Calu3 (cell line): ENCODE data around the gene TKFC. TPM values are rescaled to one million over a fixed set of nuclear protein-coding genes. Genes with fewer than 3 reads are reported as not detected.

Source experiments
- BruUV-seq: library from RNA; stranded (reverse); fragments of 400-500 nt; replicated peaks from 2 replicates; lab custom pipeline; 2021; lab: Mats Ljungman, UMichigan
- CTCF ChIA-PET: fragments of 300-600 bp; sonication (Branson Sonifier 250); formaldehyde crosslinking; loops from one replicate; lab custom pipeline; 2022; ENCODE audit warnings: antibody characterized with exemption; lab: Charles Lee
- DNase-seq: peaks from one replicate; pipeline ENCODE4 v3.0.0; 2022
- H3K27ac Mint-ChIP-seq: one replicate; pipeline ENCODE4 v1.8.0; 2022; ENCODE audit warnings: mixed read lengths; ENCODE audit not compliant: unreplicated experiment
- H3K27me3 Mint-ChIP-seq: one replicate; pipeline ENCODE4 v1.8.0; 2022; ENCODE audit warnings: mixed read lengths; ENCODE audit not compliant: unreplicated experiment
- H3K36me3 Mint-ChIP-seq: one replicate; pipeline ENCODE4 v1.8.0; 2022; ENCODE audit warnings: mild to moderate bottlenecking, moderate library complexity, mixed read lengths; ENCODE audit not compliant: insufficient read depth, unreplicated experiment
- H3K4me1 Mint-ChIP-seq: one replicate; pipeline ENCODE4 v1.8.0; 2022; ENCODE audit warnings: mild to moderate bottlenecking, low read depth, mixed read lengths; ENCODE audit not compliant: unreplicated experiment
- H3K4me3 Mint-ChIP-seq: one replicate; pipeline ENCODE4 v1.8.0; 2022; ENCODE audit warnings: mild to moderate bottlenecking, low read depth, moderate library complexity, mixed read lengths; ENCODE audit not compliant: unreplicated experiment
- H3K9me3 Mint-ChIP-seq: one replicate; pipeline ENCODE4 v1.8.0; 2022; ENCODE audit warnings: low read depth, mixed read lengths; ENCODE audit not compliant: unreplicated experiment
- CTCF ChIP-seq: fragments of 200-600 bp; IDR thresholded peaks from one replicate; pipeline ENCODE4 v1.8.0; 2022; ENCODE audit warnings: antibody characterized with exemption; ENCODE audit not compliant: unreplicated experiment
- intact Hi-C: fragments of 100-400 bp; cut with micrococcal nuclease; formaldehyde crosslinking; loops from one replicate; pipeline ENCODE4 v1.10.0; 2022; ENCODE audit not compliant: unreplicated experiment
- total RNA-seq: library from RNA; stranded (reverse); gene quantifications from 2 replicates; pipeline ENCODE4 v1.2.3, GENCODE V29; 2022

The TKFC gene
- total RNA-seq, 1 experiment from 2014 or later, result 61.1 TPM

GRCh38 chr11:61347916-61348461, 15.0 kb downstream of the TKFC start:
- Mint-ChIP-seq H3K27me3 (no peaks in the 10 kb centered on the region), H3K27ac (no peak overlapping the region), H3K36me3 (peaks cover 10% of the 10 kb centered on the region), H3K4me1 (no peaks in the 10 kb centered on the region), H3K4me3 (no peak overlapping the region), H3K9me3 (no peaks in the 10 kb centered on the region)
- BruUV-seq, result no TSS peak
- TF ChIP-seq CTCF, result no peak
- no peak for DNase-seq
- CTCF ChIA-PET, result interaction anchor here (0.8 to 1.6 kb wide), 2 partner anchors 12 to 15 kb away, joined by 3 to 4 read pairs; partner anchors contain the start of gene TMEM138
- intact Hi-C loops, result no loop called here

- DNase-seq, result no peak
- intact Hi-C loops, result no loop called here
- Mint-ChIP-seq H3K4me1 (no peaks in the 10 kb centered on the region), H3K27ac (no peak overlapping the region), H3K4me3 (no peak overlapping the region), H3K36me3 (peaks cover 10% of the 10 kb centered on the region), H3K9me3 (no peaks in the 10 kb centered on the region), H3K27me3 (no peaks in the 10 kb centered on the region)
- CTCF ChIA-PET, result interaction anchor here (1.6 kb wide), 1 partner anchor 13 kb away, joined by 3 read pairs; the partner anchor contains the start of gene TMEM138
- TF ChIP-seq CTCF, result no peak
- BruUV-seq, result no TSS peak
These were observed 16.2 kb downstream of the TKFC start for GRCh38 chr11:61349189-61349751.

DNA sequence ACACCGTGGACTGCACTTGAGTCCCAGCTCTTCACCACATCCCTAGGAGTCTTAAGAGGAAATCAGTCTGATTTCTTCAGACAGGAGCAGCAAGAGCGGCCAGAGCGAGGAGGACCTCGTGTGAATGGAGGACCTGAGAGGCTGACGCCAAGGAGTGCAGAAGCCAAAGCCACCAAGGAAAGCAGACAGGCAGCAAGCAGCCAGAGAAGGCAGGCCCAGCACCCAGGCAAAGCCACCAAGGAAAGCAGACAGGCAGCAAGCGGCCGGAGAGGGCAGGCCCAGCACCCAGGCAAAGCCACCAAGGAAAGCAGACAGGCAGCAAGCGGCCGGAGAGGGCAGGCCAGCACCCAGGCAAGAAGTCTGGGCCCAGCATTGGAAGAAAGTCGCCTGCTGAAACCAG, 16.9 kb downstream of the TKFC start:
- intact Hi-C loops, result no loop called here
- H3K4me3 Mint-ChIP-seq, result no peak overlapping the region
- no peaks in the 10 kb centered on the region for H3K4me1 Mint-ChIP-seq
- no TSS peak for BruUV-seq
- H3K36me3 Mint-ChIP-seq, result peaks cover 10% of the 10 kb centered on the region
- TF ChIP-seq CTCF, result no peak
- H3K27me3 Mint-ChIP-seq, result no peaks in the 10 kb centered on the region
- H3K9me3 Mint-ChIP-seq, result no peaks in the 10 kb centered on the region
- DNase-seq, result no peak
- CTCF ChIA-PET, result interaction anchor here (0.6 kb wide), 1 partner anchor 191 kb away, joined by 5 read pairs; no protein-coding TSS in a partner anchor
- H3K27ac Mint-ChIP-seq, result no peak overlapping the region

- no peak for DNase-seq
- intact Hi-C loops, result no loop called here
- Mint-ChIP-seq H3K9me3 (no peaks in the 10 kb centered on the region), H3K27me3 (no peaks in the 10 kb centered on the region), H3K4me1 (no peaks in the 10 kb centered on the region), H3K4me3 (no peak overlapping the region), H3K36me3 (peaks cover 10% of the 10 kb centered on the region), H3K27ac (no peak overlapping the region)
- no TSS peak for BruUV-seq
- no peak for TF ChIP-seq CTCF
- CTCF ChIA-PET, result interaction anchor here (0.6 kb wide), 1 partner anchor 191 kb away, joined by 5 read pairs; no protein-coding TSS in a partner anchor
These were observed 17.3 kb downstream of the TKFC start for GRCh38 chr11:61350336-61350735.
